Germinal center (tissue), 1 donor: Measurements from ENCODE around the gene XYLB.

ENCODE experiments used
- DNase-seq: peaks from one replicate; pipeline ENCODE4 v3.0.0; 2012; ENCODE audit warnings: mixed read lengths, low spot score

Gene XYLB

DNA sequence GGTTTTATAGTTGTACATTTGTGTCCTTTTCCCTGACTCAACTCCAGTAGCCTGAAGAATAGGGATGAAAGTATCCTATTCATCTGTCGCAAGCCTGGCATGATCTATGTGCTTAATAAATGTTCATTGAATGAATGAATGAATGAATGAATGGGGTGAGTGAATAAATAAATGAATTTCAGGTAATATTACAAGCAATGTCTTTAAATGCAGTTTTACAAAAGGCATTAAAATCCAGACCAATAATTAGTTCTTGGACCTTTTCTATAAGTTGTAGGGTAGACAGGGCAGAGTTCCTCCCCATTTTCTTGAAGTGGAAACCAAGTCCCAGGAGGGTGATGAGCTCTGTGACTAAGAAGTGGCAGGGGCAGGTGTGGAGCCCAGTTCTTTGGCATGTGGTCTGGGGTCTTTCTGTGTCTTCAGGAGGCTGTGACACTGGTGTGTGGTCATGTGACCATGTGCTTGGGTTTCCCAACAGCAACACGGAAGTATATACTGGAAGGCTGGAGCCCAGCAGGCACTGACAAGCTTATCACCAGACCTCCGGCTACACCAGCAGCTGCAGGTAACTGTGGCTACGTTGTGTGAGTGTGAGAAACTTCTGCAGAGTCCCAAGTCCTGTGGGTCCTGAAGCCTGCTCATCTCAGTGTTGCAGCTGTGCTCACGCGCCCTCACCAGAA lies 18.3 kb downstream of the XYLB start:
- no peak for DNase-seq

GRCh38 chr3:38365469-38366062 lies 19.0 kb downstream of the XYLB start:
- no peak for DNase-seq

- no peak for DNase-seq
Observed at GRCh38 chr3:38366082-38366481, 19.5 kb downstream of the XYLB start.

- no peak for DNase-seq
Observed at GRCh38 chr3:38367779-38368178, 21.2 kb downstream of the XYLB start.

DNA sequence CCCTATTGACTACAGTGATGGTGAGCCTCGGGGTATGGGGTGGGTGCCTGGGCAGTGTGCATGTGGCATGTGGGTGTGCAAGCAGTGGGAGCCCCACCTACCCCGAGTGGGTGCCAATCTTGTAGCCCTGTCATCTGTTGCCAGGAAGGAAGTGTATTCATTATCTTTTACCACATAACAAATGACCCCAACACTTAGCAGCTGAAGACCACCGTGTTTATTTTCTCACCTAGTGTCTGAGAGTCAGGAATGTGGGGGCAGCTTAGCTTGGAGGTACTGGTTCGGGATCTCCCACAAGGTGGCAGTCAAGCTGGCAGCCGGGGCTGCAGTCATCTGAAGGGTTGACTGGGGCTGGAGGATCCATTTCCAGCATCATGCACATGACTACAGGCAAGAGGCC lies 21.7 kb downstream of the XYLB start:
- DNase-seq, result no peak

DNA sequence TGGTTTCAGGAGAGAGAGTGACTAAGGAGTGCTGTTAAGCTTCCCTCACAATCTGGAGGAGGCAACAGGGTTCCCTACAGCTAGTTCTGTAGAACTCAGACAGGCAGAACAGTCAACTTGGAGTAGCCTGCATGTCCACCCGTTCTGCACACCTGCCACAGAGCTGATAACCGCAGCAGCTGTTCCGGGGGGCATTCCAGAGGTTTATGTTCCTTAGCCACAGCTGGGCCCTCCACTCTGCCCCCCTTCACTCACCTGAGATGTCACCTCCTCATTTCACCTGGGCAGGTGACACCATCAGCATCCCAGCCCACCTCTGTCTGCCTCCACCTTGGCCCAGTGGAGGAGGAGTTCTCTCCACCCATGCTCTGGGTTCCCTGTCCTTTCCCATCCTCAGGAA lies 22.6 kb downstream of the XYLB start:
- no peak for DNase-seq

DNA sequence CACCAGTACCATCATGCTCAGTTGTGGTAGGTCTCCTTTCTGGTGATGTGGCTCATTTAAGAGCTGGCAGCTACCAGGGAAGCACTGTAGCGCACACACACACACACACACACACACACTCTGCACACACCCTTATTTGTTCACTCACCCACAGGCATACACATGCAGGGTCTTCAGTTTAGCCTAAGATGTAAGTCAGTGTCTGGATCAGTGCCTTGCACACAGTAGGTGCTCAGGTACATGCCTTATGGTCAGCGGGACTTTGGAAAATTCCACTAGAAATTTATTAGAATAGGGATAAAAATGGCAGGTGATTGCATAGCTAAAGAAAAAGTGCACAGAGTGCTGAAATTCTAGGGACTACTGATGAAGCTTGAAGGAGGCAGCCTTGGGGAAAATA lies 23.6 kb downstream of the XYLB start:
- no peak for DNase-seq

- no peak for DNase-seq
Observed at GRCh38 chr3:38370861-38371260, 24.3 kb downstream of the XYLB start.

- DNase-seq, result no peak
Observed at GRCh38 chr3:38371541-38372213, 25.1 kb downstream of the XYLB start.

GRCh38 chr3:38372214-38372601 lies 25.6 kb downstream of the XYLB start:
- DNase-seq, result no peak

- no peak for DNase-seq
Observed at GRCh38 chr3:38374221-38374620, 27.6 kb downstream of the XYLB start.

GRCh38 chr3:38375072-38375471 lies 28.5 kb downstream of the XYLB start:
- no peak for DNase-seq

DNA sequence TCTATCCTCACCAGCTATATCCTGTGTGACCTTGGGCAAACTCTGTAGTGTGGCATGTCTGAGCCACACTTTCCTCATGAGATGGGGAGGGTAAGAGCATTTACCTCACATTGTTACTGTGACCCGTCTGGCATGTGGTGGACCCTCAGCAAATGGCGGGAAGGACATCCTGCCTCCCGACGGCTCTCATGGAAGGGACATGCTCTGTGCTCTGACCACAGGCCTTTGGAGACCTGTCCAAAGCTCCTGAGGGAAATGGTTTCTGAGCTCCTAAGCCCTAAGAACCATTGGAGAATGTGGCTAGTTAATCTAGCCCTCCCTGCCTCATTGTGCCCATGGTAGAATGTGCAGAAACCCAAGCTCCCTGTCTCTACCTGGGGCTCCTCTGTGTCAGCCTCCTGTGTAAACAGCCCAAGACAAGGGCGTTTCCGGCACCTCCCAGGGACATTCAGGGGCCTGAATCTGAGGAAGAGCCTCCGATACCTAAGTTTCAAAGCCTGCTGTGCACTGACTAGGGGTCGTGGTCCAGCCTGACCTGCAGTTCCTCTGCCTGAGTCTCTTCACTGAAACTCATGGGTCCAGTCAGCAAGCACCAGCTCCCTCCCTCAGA lies 29.0 kb downstream of the XYLB start:
- no peak for DNase-seq

GRCh38 chr3:38376098-38376816 lies 29.7 kb downstream of the XYLB start:
- no peak for DNase-seq

GRCh38 chr3:38379201-38379770 lies 32.7 kb downstream of the XYLB start:
- no peak for DNase-seq

DNA sequence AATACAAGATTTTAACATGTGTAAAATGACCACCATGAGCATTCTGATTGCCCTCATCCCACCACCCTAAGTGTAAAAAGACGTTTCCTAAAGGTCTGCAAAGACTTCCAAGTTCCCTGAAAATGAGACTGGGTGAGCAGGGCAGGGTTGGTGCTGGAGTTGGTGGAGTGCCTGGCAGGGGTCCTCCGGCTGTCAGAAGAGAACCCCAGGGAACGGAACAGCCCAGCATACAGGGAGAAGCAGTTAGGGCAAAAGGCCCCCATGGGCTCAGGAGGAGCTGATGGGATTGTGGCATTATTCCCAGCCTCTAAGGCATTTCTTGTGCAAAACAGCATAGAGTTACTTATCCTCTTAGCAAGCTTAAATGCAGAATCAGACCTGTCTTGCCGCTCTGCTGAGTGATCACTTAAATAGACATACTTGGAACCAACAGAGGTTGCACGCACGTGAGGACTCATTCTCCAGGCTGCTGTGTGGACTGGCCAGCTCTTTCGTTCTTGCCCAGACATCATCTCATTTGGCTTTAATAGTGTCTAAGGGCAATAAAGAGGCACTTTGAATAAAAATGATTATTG lies 36.0 kb downstream of the XYLB start:
- no peak for DNase-seq

GRCh38 chr3:38383156-38383875 lies 36.7 kb downstream of the XYLB start:
- no peak for DNase-seq

DNA sequence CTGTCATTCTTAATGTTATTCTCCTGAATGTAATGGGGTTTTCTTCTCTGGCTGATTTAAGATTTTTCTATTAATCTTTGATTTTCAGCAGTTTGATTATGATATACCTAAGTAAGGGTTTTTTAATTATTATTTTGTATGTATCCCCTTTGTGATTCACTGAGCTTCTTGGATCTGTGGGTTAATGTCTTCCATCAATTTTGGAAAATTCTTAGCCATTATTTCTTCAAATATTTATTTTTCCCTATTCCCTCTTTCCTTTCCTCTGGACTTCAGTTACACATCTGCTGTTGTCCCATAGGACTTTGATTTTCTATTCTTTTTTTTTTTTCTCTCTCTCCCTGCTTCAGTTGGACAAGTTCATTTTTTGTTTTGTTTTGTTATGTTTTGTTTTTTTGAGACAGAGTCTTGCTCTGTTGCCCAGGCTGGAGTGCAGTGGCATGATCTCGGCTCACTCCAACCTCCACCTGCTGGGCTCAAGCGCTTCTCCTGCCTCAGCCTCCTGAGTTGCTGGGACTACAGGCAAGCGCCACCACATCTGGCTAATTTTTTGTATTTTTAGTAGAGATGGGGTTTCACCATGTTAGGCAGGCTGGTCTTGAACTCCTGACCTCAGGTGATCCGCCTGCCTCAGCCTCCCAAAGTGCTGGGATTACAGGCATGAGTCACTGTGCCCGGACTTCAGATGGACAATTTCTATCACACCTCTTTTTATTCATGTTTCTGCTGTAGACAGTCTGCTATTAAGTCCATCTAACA lies 40.6 kb downstream of the XYLB start:
- DNase-seq, result no peak

DNA sequence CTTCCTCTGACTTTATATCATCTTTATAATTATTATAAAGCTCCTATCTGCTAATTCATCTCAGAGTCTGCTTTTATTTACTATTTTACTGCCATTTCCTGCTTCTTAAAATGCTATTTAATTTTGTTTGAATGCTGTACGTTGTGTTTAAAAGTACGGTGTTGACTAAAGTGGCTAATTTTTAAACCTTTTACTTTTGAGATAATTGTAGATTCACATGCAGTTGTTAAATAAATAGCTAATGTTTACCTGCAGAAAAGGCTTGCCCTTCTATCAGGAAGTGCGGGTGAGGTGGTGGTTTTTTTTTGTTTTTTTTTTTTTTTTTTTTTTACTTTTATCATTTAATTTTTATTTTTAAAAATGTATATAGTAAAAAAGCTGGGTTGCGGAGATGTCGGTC lies 41.3 kb downstream of the XYLB start:
- no peak for DNase-seq

DNA sequence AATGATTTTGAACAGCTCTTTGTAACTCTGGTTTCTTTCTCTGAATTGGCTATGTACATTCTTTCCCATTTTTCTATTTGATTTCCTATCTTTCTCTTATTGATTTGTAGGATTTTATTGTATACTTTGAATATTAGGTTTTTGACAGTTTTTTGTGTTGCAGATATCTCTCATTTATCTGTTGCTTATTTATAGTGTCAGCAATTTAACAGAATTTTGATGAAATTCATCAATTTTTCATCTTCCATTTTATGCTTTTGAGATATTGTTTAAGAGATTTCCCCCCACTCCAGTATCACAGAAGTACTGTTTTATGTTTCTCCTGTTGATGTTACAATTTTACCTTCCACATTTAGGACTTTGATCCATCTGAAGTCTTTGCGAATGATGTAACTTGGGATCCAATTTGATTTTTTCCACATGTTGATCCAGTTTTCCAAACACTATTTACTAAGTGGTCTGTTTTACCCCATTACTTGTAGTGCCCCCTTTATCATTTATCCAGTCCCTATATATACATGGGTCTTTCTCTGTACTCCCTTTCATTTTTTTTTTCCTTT lies 46.1 kb downstream of the XYLB start:
- no peak for DNase-seq
